HepG2 (cell line): ENCODE measurements around the gene TXLNA. TPM values are rescaled to one million over a fixed set of nuclear protein-coding genes. Genes with fewer than 3 reads are reported as not detected.

ENCODE experiments used
- ATAC-seq: fragments of 200-7000 bp; cut with Tn5 transposase; 3 replicates; pipeline ENCODE4 v1.9.1; 2020; ENCODE audit warnings: mild to moderate bottlenecking, moderate library complexity
- BruUV-seq: library from RNA; stranded (reverse); fragments of 400-500 nt; replicated peaks from 2 replicates; lab custom pipeline; 2021; lab: Mats Ljungman, UMichigan
- CTCF ChIA-PET: fragments of 300-600 bp; formaldehyde crosslinking; extraction: SDS; loops from one replicate; lab custom pipeline; 2021; ENCODE audit warnings: low total read pairs, inconsistent platforms, low intra/inter-chr PET ratio; lab: Yijun Ruan, JAX
- POLR2A ChIA-PET: fragments of 350-600 bp; sonication (Branson Sonifier 250); formaldehyde crosslinking; loops from one replicate; lab custom pipeline; 2020; ENCODE audit warnings: antibody characterized with exemption, inconsistent platforms; lab: Yijun Ruan, JAX
- DNase-seq: peaks from one replicate; pipeline ENCODE4 v3.0.0-alpha.2; 2015; ENCODE audit warnings: low spot score
- FAIRE-seq: peaks from 3 replicates; lab custom pipeline; 2011; peaks lifted over from hg19 to GRCh38; lab: Jason Lieb, UNC
- H2AFZ ChIP-seq: one replicate; pipeline ENCODE4 v1.6.1; 2011; ENCODE audit warnings: low read length, inconsistent platforms
- H3K27ac ChIP-seq: fragments of 300-600 bp; 3 replicates; pipeline ENCODE4 v1.8.0; 2011; ENCODE audit warnings: mixed run types, mild to moderate bottlenecking, mixed read lengths, low read length, inconsistent platforms; ENCODE audit not compliant: insufficient read depth; ENCODE audit errors: extremely low read length
- H3K27me3 ChIP-seq, 2 experiments: fragments of 200-600 bp in 1 of 2; 2 replicates in 1 of 2; 3 replicates in 1 of 2; pipeline versions ENCODE4 v1.6.0 to v1.8.0; 2011; ENCODE audit warnings: low read length in 2 of 2, mild to moderate bottlenecking in 2 of 2, moderate library complexity in 2 of 2, inconsistent platforms in 1 of 2; ENCODE audit not compliant: insufficient read depth in 2 of 2, control insufficient read depth in 1 of 2
- H3K36me3 ChIP-seq, 2 experiments: fragments of 200-600 bp in 1 of 2; replicated peaks in 1 of 2; 2 replicates in 1 of 2; 3 replicates in 1 of 2; pipeline versions ENCODE4 v1.5.1 to v1.8.0; 2011; ENCODE audit warnings: low read length in 2 of 2, inconsistent platforms in 1 of 2; ENCODE audit not compliant: insufficient read depth in 2 of 2, control insufficient read depth in 1 of 2
- H3K4me1 ChIP-seq: 2 replicates; pipeline ENCODE4 v1.5.1; 2012; ENCODE audit warnings: low read length, inconsistent platforms; ENCODE audit not compliant: insufficient read depth
- H3K4me2 ChIP-seq: 2 replicates; pipeline ENCODE4 v1.6.0; 2011; ENCODE audit warnings: low read depth, low read length, inconsistent platforms
- H3K4me3 ChIP-seq, 3 experiments: fragments of 200-600 bp in 1 of 3; sonication (generic), shearing (Covaris generic) in 1 of 3; replicated peaks in 1 of 3; 2 replicates each; pipeline ENCODE4 v1.5.1; 2011 to 2016; ENCODE audit warnings: low read length in 3 of 3, inconsistent platforms in 2 of 3, low read depth in 2 of 3, mild to moderate bottlenecking in 2 of 3, control low read depth in 1 of 3, mixed read lengths in 1 of 3; ENCODE audit not compliant: insufficient read depth in 1 of 3
- H3K79me2 ChIP-seq: one replicate; pipeline ENCODE4 v1.6.1; 2011; ENCODE audit warnings: low read length, inconsistent platforms; ENCODE audit not compliant: insufficient read depth
- H3K9ac ChIP-seq: 2 replicates; pipeline ENCODE4 v1.6.0; 2011; ENCODE audit warnings: mild to moderate bottlenecking, low read depth, low read length, inconsistent platforms; ENCODE audit not compliant: insufficient read depth
- H3K9me3 ChIP-seq: 2 replicates; pipeline ENCODE4 v1.5.1; 2012; ENCODE audit warnings: mild to moderate bottlenecking, low read length
- H4K20me1 ChIP-seq: 2 replicates; pipeline ENCODE4 v1.6.0; 2011; ENCODE audit warnings: inconsistent platforms, mild to moderate bottlenecking, low read length, moderate library complexity; ENCODE audit not compliant: insufficient read depth
- NFE2L2 ChIP-seq: fragments of 150-350 bp; IDR thresholded peaks from 2 replicates; pipeline ENCODE4 v1.6.1; 2014; ENCODE audit warnings: low read length
- RNF2 ChIP-seq: fragments of 450-650 bp; conservative IDR thresholded peaks from 2 replicates; pipeline ENCODE4 v1.6.1; 2016; ENCODE audit warnings: low read depth
- ZSCAN9 ChIP-seq: IDR thresholded peaks from 2 replicates; pipeline ENCODE4 v1.6.1; 2016; ENCODE audit warnings: borderline replicate concordance
- WGBS: methylation state at CpG from one replicate; pipeline ENCODE4 v1.1.6; 2017; ENCODE audit warnings: low lambda C conversion rate; 5-methylcytosine and 5-hydroxymethylcytosine counted together
- in situ Hi-C: cut with HindIII; loops from 2 replicates; pipeline ENCODE4 v1.10.0; 2017; ENCODE audit warnings: low pct_unique_long_range_greater_than_20kb; ENCODE audit not compliant: extremely low pct_ligation_motif_present
- intact Hi-C: fragments of 100-400 bp; cut with micrococcal nuclease; formaldehyde crosslinking; loops from one replicate; pipeline ENCODE4 v1.10.0; 2022; ENCODE audit not compliant: unreplicated experiment
- polyA plus RNA-seq, 8 experiments: library from polyadenylated mRNA; depleted of rRNA in 3 of 8; stranded (reverse) in 7 of 8; unstranded in 1 of 8; fragments of >200 nt; fragmentation: Illumina TruSeq in 4 of 8; extraction: Trizol in 4 of 8; gene quantifications; 2 replicates each; pipeline versions ENCODE4 v1.2.1 to v1.2.3, GENCODE V29; 2011 to 2016; ENCODE audit warnings: low read depth in 4 of 8, missing spikeins in 1 of 8, mixed read lengths in 1 of 8; ENCODE audit not compliant: insufficient read depth in 1 of 8
- total RNA-seq, 5 experiments: library from RNA; depleted of rRNA; stranded (reverse); fragments of >200 nt; fragmentation: Illumina TruSeq; extraction: Trizol; gene quantifications; 2 replicates each; pipeline ENCODE4 v1.2.3, GENCODE V29; 2016; ENCODE audit warnings: low read depth in 1 of 5
- TF ChIP-seq, protein P1 (sequence below): sonication (generic); formaldehyde crosslinking; IDR thresholded peaks from 2 replicates; pipeline ENCODE4 v1.9.0; 2021; ENCODE audit warnings: missing genetic modification reagents, borderline replicate concordance
- TF ChIP-seq, protein P2 (sequence below): sonication (generic); formaldehyde crosslinking; IDR thresholded peaks from 2 replicates; pipeline ENCODE4 v1.8.0; 2023; ENCODE audit warnings: mild to moderate bottlenecking, missing genetic modification reagents
- TF ChIP-seq, protein P3 (sequence below): sonication (generic); formaldehyde crosslinking; IDR thresholded peaks from 2 replicates; pipeline ENCODE4 v1.5.0; 2020; ENCODE audit warnings: mild to moderate bottlenecking, missing genetic modification reagents, moderate library complexity
- TF ChIP-seq, protein P4 (sequence below): sonication (generic); formaldehyde crosslinking; IDR thresholded peaks from 2 replicates; pipeline ENCODE4 v1.5.0; 2020; ENCODE audit warnings: missing genetic modification reagents, mild to moderate bottlenecking, borderline replicate concordance
- TF ChIP-seq, protein P5 (sequence below): sonication (generic); formaldehyde crosslinking; IDR thresholded peaks from 2 replicates; pipeline ENCODE4 v1.4.0; 2020; ENCODE audit warnings: mild to moderate bottlenecking, missing genetic modification reagents
- TF ChIP-seq, protein P6 (sequence below): sonication (generic); formaldehyde crosslinking; conservative IDR thresholded peaks from 2 replicates; pipeline ENCODE4 v1.4.0; 2020; ENCODE audit warnings: missing genetic modification reagents

Gene TXLNA
- total and polyA plus RNA-seq, 2 of the 13 experiments (the other 11 are each of a cell fraction or from before 2014, with no cell fraction given) = 29.6 to 67.8 TPM

DNA sequence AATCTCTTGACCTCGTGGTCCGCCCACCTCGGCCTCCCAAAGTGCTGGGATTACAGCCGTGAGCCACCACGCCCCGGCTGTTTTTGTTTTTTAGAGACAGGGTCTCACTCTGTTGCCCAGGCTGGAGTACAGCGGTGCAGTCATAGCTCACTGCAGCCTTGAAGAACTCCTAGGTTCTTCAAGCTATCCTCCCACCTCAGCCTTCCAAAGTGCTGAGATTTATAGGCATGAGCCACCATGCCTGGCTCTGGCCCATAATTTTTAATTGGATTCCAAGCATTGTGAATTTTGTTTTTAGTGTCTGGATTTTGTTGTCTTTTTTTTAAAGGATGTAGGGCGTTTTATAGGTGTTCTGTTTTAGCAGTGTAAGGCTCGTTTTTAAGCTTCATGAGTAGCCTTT is 28.6 kb upstream of the TXLNA start (continued):
- TF ChIP-seq, protein P1, sequence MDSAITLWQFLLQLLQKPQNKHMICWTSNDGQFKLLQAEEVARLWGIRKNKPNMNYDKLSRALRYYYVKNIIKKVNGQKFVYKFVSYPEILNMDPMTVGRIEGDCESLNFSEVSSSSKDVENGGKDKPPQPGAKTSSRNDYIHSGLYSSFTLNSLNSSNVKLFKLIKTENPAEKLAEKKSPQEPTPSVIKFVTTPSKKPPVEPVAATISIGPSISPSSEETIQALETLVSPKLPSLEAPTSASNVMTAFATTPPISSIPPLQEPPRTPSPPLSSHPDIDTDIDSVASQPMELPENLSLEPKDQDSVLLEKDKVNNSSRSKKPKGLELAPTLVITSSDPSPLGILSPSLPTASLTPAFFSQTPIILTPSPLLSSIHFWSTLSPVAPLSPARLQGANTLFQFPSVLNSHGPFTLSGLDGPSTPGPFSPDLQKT (CRISPR knock-in tag) = no peak
- no peak for TF ChIP-seq RNF2
- TF ChIP-seq, protein P2, sequence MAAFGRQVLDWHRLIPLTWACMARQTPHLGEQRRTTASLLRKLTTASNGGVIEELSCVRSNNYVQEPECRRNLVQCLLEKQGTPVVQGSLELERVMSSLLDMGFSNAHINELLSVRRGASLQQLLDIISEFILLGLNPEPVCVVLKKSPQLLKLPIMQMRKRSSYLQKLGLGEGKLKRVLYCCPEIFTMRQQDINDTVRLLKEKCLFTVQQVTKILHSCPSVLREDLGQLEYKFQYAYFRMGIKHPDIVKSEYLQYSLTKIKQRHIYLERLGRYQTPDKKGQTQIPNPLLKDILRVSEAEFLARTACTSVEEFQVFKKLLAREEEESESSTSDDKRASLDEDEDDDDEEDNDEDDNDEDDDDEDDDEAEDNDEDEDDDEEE (CRISPR knock-in tag) = no peak
- TF ChIP-seq, protein P3, sequence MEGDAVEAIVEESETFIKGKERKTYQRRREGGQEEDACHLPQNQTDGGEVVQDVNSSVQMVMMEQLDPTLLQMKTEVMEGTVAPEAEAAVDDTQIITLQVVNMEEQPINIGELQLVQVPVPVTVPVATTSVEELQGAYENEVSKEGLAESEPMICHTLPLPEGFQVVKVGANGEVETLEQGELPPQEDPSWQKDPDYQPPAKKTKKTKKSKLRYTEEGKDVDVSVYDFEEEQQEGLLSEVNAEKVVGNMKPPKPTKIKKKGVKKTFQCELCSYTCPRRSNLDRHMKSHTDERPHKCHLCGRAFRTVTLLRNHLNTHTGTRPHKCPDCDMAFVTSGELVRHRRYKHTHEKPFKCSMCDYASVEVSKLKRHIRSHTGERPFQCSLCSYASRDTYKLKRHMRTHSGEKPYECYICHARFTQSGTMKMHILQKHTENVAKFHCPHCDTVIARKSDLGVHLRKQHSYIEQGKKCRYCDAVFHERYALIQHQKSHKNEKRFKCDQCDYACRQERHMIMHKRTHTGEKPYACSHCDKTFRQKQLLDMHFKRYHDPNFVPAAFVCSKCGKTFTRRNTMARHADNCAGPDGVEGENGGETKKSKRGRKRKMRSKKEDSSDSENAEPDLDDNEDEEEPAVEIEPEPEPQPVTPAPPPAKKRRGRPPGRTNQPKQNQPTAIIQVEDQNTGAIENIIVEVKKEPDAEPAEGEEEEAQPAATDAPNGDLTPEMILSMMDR = no peak

DNA sequence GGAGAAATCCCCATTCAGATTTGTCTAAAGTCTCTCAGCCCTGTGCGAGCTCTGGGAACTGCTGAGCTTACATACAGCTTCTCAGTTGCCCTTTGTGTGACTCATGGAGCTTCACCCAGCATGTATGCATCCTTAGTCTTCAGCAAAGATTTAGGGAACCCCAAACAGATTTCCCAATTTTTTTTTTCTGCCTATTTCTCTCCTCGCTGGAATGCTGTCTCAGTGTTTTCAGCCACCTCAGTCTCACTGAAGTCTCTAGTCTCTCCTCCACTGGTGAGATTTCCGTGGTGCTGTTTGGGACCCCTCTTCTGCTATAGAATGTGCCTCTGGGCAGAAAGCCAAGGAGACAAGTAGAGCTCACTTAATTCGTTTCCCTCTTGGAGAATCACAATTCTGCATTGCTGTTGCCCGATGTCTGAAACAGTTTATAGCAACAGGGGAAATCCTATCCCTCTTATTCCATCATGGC is 28.1 kb upstream of the TXLNA start:
- FAIRE-seq = no peak
- H3K27me3 ChIP-seq = no peaks in the 10 kb centered on the region
- H2AFZ ChIP-seq = no peak overlapping the region
- ChIA-PET CTCF (no interaction called here), POLR2A (interaction anchor here (1.0 kb wide), 1 partner anchor 28 kb away, joined by 3 read pairs; the partner anchor contains the start of gene TXLNA)
- intact Hi-C loops = no loop called here
- no peak for DNase-seq
- H3K9ac ChIP-seq = no peak overlapping the region
- H4K20me1 ChIP-seq = 0 out of 2 replicates have a peak, but pooled peaks cover 8% of the 10 kb centered on the region
- H3K4me3 ChIP-seq = no peak overlapping the region
- peaks cover 2 to 12% of the 10 kb centered on the region in 2 experiments; a peak in 3 of 5 replicates for H3K36me3 ChIP-seq
- no peak overlapping the region for H3K27ac ChIP-seq
- BruUV-seq = no TSS peak
- WGBS = 92% methylated on average over 5 of the region's 5 CpGs
- in situ Hi-C loops = no loop called here
- no peak for TF ChIP-seq NFE2L2
- no peak for TF ChIP-seq ZSCAN9 (CRISPR knock-in tag)
- TF ChIP-seq, protein P4, sequence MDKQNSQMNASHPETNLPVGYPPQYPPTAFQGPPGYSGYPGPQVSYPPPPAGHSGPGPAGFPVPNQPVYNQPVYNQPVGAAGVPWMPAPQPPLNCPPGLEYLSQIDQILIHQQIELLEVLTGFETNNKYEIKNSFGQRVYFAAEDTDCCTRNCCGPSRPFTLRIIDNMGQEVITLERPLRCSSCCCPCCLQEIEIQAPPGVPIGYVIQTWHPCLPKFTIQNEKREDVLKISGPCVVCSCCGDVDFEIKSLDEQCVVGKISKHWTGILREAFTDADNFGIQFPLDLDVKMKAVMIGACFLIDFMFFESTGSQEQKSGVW (CRISPR knock-in tag) = no peak
- TF ChIP-seq, protein P5, sequence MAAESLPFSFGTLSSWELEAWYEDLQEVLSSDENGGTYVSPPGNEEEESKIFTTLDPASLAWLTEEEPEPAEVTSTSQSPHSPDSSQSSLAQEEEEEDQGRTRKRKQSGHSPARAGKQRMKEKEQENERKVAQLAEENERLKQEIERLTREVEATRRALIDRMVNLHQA (CRISPR knock-in tag) = no peak
- TF ChIP-seq, protein P6, sequence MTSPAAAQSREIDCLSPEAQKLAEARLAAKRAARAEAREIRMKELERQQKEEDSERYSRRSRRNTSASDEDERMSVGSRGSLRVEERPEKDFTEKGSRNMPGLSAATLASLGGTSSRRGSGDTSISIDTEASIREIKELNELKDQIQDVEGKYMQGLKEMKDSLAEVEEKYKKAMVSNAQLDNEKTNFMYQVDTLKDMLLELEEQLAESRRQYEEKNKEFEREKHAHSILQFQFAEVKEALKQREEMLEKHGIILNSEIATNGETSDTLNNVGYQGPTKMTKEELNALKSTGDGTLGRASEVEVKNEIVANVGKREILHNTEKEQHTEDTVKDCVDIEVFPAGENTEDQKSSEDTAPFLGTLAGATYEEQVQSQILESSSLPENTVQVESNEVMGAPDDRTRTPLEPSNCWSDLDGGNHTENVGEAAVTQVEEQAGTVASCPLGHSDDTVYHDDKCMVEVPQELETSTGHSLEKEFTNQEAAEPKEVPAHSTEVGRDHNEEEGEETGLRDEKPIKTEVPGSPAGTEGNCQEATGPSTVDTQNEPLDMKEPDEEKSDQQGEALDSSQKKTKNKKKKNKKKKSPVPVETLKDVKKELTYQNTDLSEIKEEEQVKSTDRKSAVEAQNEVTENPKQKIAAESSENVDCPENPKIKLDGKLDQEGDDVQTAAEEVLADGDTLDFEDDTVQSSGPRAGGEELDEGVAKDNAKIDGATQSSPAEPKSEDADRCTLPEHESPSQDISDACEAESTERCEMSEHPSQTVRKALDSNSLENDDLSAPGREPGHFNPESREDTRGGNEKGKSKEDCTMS (CRISPR knock-in tag) = no peak
- peaks cover 52% of the 10 kb centered on the region for H3K79me2 ChIP-seq
- H3K9me3 ChIP-seq = no peaks in the 10 kb centered on the region
- H3K4me1 ChIP-seq = no peaks in the 10 kb centered on the region
- no peak overlapping the region for H3K4me2 ChIP-seq
- ATAC-seq = no peak
